IMR-90 (cell line): Measurements from ENCODE around the gene HORMAD2. TPM values are rescaled to one million over a fixed set of nuclear protein-coding genes. Genes with fewer than 3 reads are reported as not detected.

ENCODE experiments used
- ATAC-seq: fragments of 200-7000 bp; cut with Tn5 transposase; 2 replicates; pipeline ENCODE4 v1.9.1; 2020; ENCODE audit warnings: low read depth, mild to moderate bottlenecking, moderate library complexity
- BruUV-seq: library from RNA; stranded (reverse); fragments of 400-500 nt; replicated peaks from 2 replicates; lab custom pipeline; 2021; lab: Mats Ljungman, UMichigan
- CTCF ChIA-PET: fragments of 300-600 bp; formaldehyde crosslinking; extraction: SDS; loops from one replicate; lab custom pipeline; 2021; ENCODE audit warnings: antibody characterized with exemption; lab: Yijun Ruan, JAX
- POLR2A ChIA-PET: fragments of 300-600 bp; sonication (Branson Sonifier 250); formaldehyde crosslinking; loops from one replicate; lab custom pipeline; 2022; ENCODE audit warnings: antibody characterized with exemption; ENCODE audit not compliant: unreplicated experiment; lab: Charles Lee
- DNase-seq: peaks from one replicate; pipeline ENCODE4 v3.0.0; 2013
- H2AFZ ChIP-seq: replicated peaks from 2 replicates; pipeline ENCODE3; 2013; ENCODE audit warnings: low read length, mild to moderate bottlenecking; ENCODE audit not compliant: poor library complexity
- H2AK5ac ChIP-seq: 2 replicates; pipeline ENCODE4 v1.6.1; 2013; ENCODE audit warnings: low read depth, low read length, inconsistent platforms
- H2AK9ac ChIP-seq: replicated peaks from 2 replicates; pipeline ENCODE3; 2013; ENCODE audit warnings: mild to moderate bottlenecking, low read depth, low read length, moderate library complexity; ENCODE audit not compliant: poor library complexity
- H2BK120ac ChIP-seq: 2 replicates; pipeline ENCODE4 v1.6.1; 2013; ENCODE audit warnings: low read depth, low read length, inconsistent platforms
- H2BK15ac ChIP-seq: 3 replicates; pipeline ENCODE4 v1.6.1; 2013; ENCODE audit warnings: low read depth, low read length, inconsistent platforms
- H2BK20ac ChIP-seq: 2 replicates; pipeline ENCODE4 v1.6.1; 2013; ENCODE audit warnings: low read depth, mild to moderate bottlenecking, inconsistent platforms, low read length, moderate library complexity
- H2BK5ac ChIP-seq: 2 replicates; pipeline ENCODE4 v1.6.1; 2013; ENCODE audit warnings: mild to moderate bottlenecking, low read depth, low read length, inconsistent platforms; ENCODE audit not compliant: poor library complexity, severe bottlenecking
- H3K14ac ChIP-seq: replicated peaks from 2 replicates; pipeline ENCODE4 v1.6.1; 2013; ENCODE audit warnings: low read depth, low read length, inconsistent platforms
- H3K18ac ChIP-seq: 2 replicates; pipeline ENCODE4 v1.6.1; 2013; ENCODE audit warnings: low read depth, low read length, control low read depth
- H3K23ac ChIP-seq: 2 replicates; pipeline ENCODE4 v1.6.1; 2013; ENCODE audit warnings: low read depth, low read length, inconsistent platforms
- H3K27ac ChIP-seq: 2 replicates; pipeline ENCODE4 v1.5.1; 2013; ENCODE audit warnings: mild to moderate bottlenecking, control low read depth, low read length; ENCODE audit not compliant: insufficient read depth
- H3K27me3 ChIP-seq: 2 replicates; pipeline ENCODE4 v1.6.1; 2013; ENCODE audit warnings: low read length; ENCODE audit not compliant: control insufficient read depth, insufficient read depth
- H3K36me3 ChIP-seq: 2 replicates; pipeline ENCODE4 v1.6.1; 2013; ENCODE audit warnings: low read length, mixed read lengths; ENCODE audit not compliant: control insufficient read depth, insufficient read depth
- H3K4ac ChIP-seq: 2 replicates; pipeline ENCODE4 v1.6.1; 2013; ENCODE audit warnings: low read depth, low read length, inconsistent platforms
- H3K4me1 ChIP-seq: 2 replicates; pipeline ENCODE4 v1.6.1; 2013; ENCODE audit warnings: low read length, mixed read lengths; ENCODE audit not compliant: control insufficient read depth, insufficient read depth
- H3K4me2 ChIP-seq: 2 replicates; pipeline ENCODE4 v1.6.1; 2013; ENCODE audit warnings: low read depth, mild to moderate bottlenecking, control low read depth, low read length, moderate library complexity
- H3K4me3 ChIP-seq: 2 replicates; pipeline ENCODE4 v1.5.1; 2013; ENCODE audit warnings: low read depth, mild to moderate bottlenecking, control low read depth, low read length, moderate library complexity; ENCODE audit not compliant: insufficient read depth
- H3K56ac ChIP-seq: 2 replicates; pipeline ENCODE4 v1.6.1; 2013; ENCODE audit warnings: low read length, inconsistent platforms; ENCODE audit not compliant: insufficient read depth; ENCODE audit errors: extremely low read depth
- H3K79me1 ChIP-seq, 2 experiments: 2 replicates each; pipeline ENCODE4 v1.6.1; 2013; ENCODE audit warnings: low read length in 2 of 2, inconsistent platforms in 1 of 2, low read depth in 1 of 2
- H3K9ac ChIP-seq: 2 replicates; pipeline ENCODE4 v1.6.1; 2013; ENCODE audit warnings: low read depth, low read length, control low read depth
- H3K9me1 ChIP-seq: 2 replicates; pipeline ENCODE4 v1.6.1; 2013; ENCODE audit warnings: low read length, inconsistent platforms; ENCODE audit not compliant: insufficient read depth
- H3K9me3 ChIP-seq: 2 replicates; pipeline ENCODE4 v1.6.1; 2013; ENCODE audit warnings: low read length; ENCODE audit not compliant: control insufficient read depth, insufficient read depth
- H4K20me1 ChIP-seq: 2 replicates; pipeline ENCODE4 v1.6.1; 2013; ENCODE audit warnings: low read length, inconsistent platforms; ENCODE audit not compliant: insufficient read depth
- H4K5ac ChIP-seq: 2 replicates; pipeline ENCODE4 v1.6.1; 2013; ENCODE audit warnings: mild to moderate bottlenecking, low read depth, low read length, control low read depth
- H4K8ac ChIP-seq, 2 experiments: 2 replicates each; pipeline ENCODE4 v1.6.1; 2013; ENCODE audit warnings: low read depth in 2 of 2, low read length in 2 of 2, control low read depth in 1 of 2, inconsistent platforms in 1 of 2
- H4K91ac ChIP-seq: 2 replicates; pipeline ENCODE4 v1.6.1; 2013; ENCODE audit warnings: low read depth, low read length, inconsistent platforms; ENCODE audit not compliant: insufficient read depth
- BHLHE40 ChIP-seq: fragments of 150-350 bp; IDR thresholded peaks from 2 replicates; pipeline ENCODE4 v1.6.1; 2016; ENCODE audit warnings: mild to moderate bottlenecking, low read depth, low read length
- CEBPB ChIP-seq: IDR thresholded peaks from 2 replicates; pipeline ENCODE4 v1.6.1; 2012; ENCODE audit warnings: low read depth, low read length, improper control_type of control experiment
- CHD1 ChIP-seq: IDR thresholded peaks from 2 replicates; pipeline ENCODE4 v1.6.1; 2012; ENCODE audit warnings: low read depth, low read length, improper control_type of control experiment
- FOS ChIP-seq: fragments of 150-350 bp; IDR thresholded peaks from 2 replicates; pipeline ENCODE4 v1.6.1; 2016; ENCODE audit warnings: low read depth, low read length
- MAFK ChIP-seq: IDR thresholded peaks from 2 replicates; pipeline ENCODE4 v1.6.1; 2012; ENCODE audit warnings: low read depth, low read length, improper control_type of control experiment
- MAZ ChIP-seq: IDR thresholded peaks from 2 replicates; pipeline ENCODE4 v1.6.1; 2012; ENCODE audit warnings: low read depth, mild to moderate bottlenecking, low read length, improper control_type of control experiment, moderate library complexity, borderline replicate concordance
- MXI1 ChIP-seq: IDR thresholded peaks from 2 replicates; pipeline ENCODE4 v1.6.1; 2012; ENCODE audit warnings: low read depth, mild to moderate bottlenecking, low read length, moderate library complexity, borderline replicate concordance
- NFE2L2 ChIP-seq: fragments of 150-350 bp; IDR thresholded peaks from 2 replicates; pipeline ENCODE4 v1.6.1; 2016; ENCODE audit warnings: low read depth, mild to moderate bottlenecking, low read length
- POLR2A ChIP-seq: IDR thresholded peaks from 2 replicates; pipeline ENCODE4 v1.6.1; 2012; ENCODE audit warnings: mild to moderate bottlenecking, low read depth, low read length
- RCOR1 ChIP-seq: IDR thresholded peaks from 2 replicates; pipeline ENCODE4 v1.6.1; 2012; ENCODE audit warnings: mild to moderate bottlenecking, low read length, improper control_type of control experiment; ENCODE audit not compliant: insufficient replicate concordance
- RFX5 ChIP-seq: IDR thresholded peaks from 2 replicates; pipeline ENCODE4 v1.8.0; 2012; ENCODE audit warnings: low read depth, mild to moderate bottlenecking, low read length, moderate library complexity
- SMC3 ChIP-seq: fragments of 150-350 bp; IDR thresholded peaks from 2 replicates; pipeline ENCODE4 v1.6.1; 2016; ENCODE audit warnings: low read depth, mild to moderate bottlenecking, antibody characterized with exemption, low read length, moderate library complexity
- WGBS, 2 experiments: methylation state at CpG; one replicate each; pipeline versions ENCODE4 v1.1.5 to v1.1.7; 2013; ENCODE audit warnings: missing lambda C conversion rate in 2 of 2; ENCODE audit not compliant: insufficient read length in 1 of 2; ENCODE audit errors: extremely low coverage in 2 of 2; 5-methylcytosine and 5-hydroxymethylcytosine counted together
- dilution Hi-C: fragments of 300-500 bp; cut with HindIII; formaldehyde crosslinking; loops from one replicate; pipeline ENCODE4 v1.14.3; 2018; ENCODE audit warnings: low sequenced_read_pairs; ENCODE audit not compliant: unreplicated experiment
- in situ Hi-C: fragments of 300-500 bp; cut with MboI; formaldehyde crosslinking; loops from 3 replicates; pipeline ENCODE4 v1.14.3; 2019; ENCODE audit warnings: low sequenced_read_pairs, inconsistent platforms, mixed read lengths
- intact Hi-C: fragments of 100-400 bp; cut with micrococcal nuclease; formaldehyde crosslinking; loops from 2 replicates; pipeline ENCODE4 v1.10.0; 2022
- polyA plus RNA-seq, 3 experiments: library from polyadenylated mRNA; depleted of rRNA; stranded (reverse); fragments of >200 nt; gene quantifications; 2 replicates each; pipeline ENCODE4 v1.2.3, GENCODE V29; 2012; ENCODE audit warnings: low replicate concordance in 1 of 3
- total RNA-seq: library from RNA; depleted of rRNA; stranded (reverse); fragments of >200 nt; gene quantifications from 2 replicates; pipeline ENCODE4 v1.2.3, GENCODE V29; 2012
- TF ChIP-seq, protein P1 (sequence below): fragments of 150-350 bp; IDR thresholded peaks from 2 replicates; pipeline ENCODE4 v1.6.1; 2016; ENCODE audit warnings: low read depth, mild to moderate bottlenecking, low read length, moderate library complexity, borderline replicate concordance
- TF ChIP-seq, protein P2 (sequence below): fragments of 150-350 bp; IDR thresholded peaks from 2 replicates; pipeline ENCODE4 v1.6.1; 2017; ENCODE audit warnings: mild to moderate bottlenecking, antibody characterized with exemption, low read length, low read depth
- TF ChIP-seq, protein P3 (sequence below): conservative IDR thresholded peaks from 2 replicates; pipeline ENCODE4 v1.5.1; 2012; ENCODE audit warnings: mild to moderate bottlenecking, low read depth, low read length, improper control_type of control experiment

HORMAD2 gene
- total and polyA plus RNA-seq, 2 of the 4 experiments (the other 2 are of a cell fraction): not detected

DNA sequence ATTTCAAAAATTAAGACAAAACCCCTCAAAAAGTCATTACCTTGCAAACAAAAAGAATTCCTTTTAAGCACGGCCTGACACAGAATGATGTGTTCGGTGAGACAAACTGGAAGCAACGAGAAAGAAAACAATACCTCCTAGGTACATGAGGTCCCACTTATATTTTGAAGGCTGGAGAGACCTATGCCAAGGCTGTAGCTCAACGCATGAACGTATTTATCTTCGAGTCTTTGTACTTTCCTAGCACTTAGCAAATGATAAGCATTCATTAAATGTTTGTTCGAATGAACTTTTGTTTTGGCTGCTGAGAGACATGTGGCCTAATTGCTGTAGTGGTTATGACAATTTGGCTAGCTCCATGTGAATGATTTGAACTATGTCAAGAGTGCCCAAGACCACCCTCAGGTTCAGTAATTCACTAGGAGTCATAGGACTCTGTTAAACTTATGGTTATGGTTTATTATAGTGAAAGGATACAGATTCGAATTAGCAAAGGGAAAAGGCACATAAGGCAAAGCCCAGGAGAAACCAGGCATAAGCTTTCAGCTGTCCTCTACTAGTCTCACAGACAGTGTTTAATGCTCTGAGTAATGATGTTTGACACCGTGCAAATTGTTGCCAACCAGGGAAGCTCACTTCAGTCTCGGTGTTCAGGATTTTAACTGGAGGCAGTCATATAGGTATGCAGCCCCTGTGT lies 26.0 kb upstream of the HORMAD2 start:
- H3K4me1 ChIP-seq: no peaks in the 10 kb centered on the region
- no TSS peak for BruUV-seq
- no peaks in the 10 kb centered on the region for H3K27me3 ChIP-seq
- in situ Hi-C loops: no loop called here
- H3K9me3 ChIP-seq: 0 out of 2 replicates have a peak, but pooled peaks cover 3% of the 10 kb centered on the region
- H2AFZ ChIP-seq: no peak overlapping the region
- H3K4me3 ChIP-seq: no peak overlapping the region
- H2AK9ac ChIP-seq: no peak overlapping the region
- no peak overlapping the region for H2BK20ac ChIP-seq
- no peaks in the 10 kb centered on the region for H4K20me1 ChIP-seq
- H4K5ac ChIP-seq: no peak overlapping the region
- H3K9ac ChIP-seq: no peak overlapping the region
- DNase-seq (no peak), ATAC-seq (no peak)
- no peak overlapping the region for H4K8ac ChIP-seq
- H3K18ac ChIP-seq: no peak overlapping the region
- intact Hi-C loops: no loop called here
- H3K36me3 ChIP-seq: no peaks in the 10 kb centered on the region
- no peak overlapping the region for H3K27ac ChIP-seq
- ChIA-PET POLR2A (no interaction called here), CTCF (interaction anchor here (0.6 kb wide), 1 partner anchor 27 kb away, joined by 10 read pairs; no protein-coding TSS in a partner anchor)
- dilution Hi-C loops: no loop called here
- no peak overlapping the region for H3K56ac ChIP-seq
- no peak overlapping the region for H2BK15ac ChIP-seq
- no peak overlapping the region for H4K91ac ChIP-seq
- H3K9me1 ChIP-seq: no peaks in the 10 kb centered on the region
- H3K4ac ChIP-seq: no peak overlapping the region
- H2AK5ac ChIP-seq: no peak overlapping the region
- H3K14ac ChIP-seq: no peak overlapping the region
- no peak overlapping the region for H2BK120ac ChIP-seq
- WGBS, 2 experiments: 56% methylated on average over 3 of the region's 10 CpGs; no CpG with 5 or more reads in 1 of the 2 experiments
- no peak overlapping the region for H2BK5ac ChIP-seq
- H3K4me2 ChIP-seq: no peak overlapping the region
- H3K79me1 ChIP-seq: no peaks in the 10 kb centered on the region
- no peak overlapping the region for H3K23ac ChIP-seq
- TF ChIP-seq, protein P1, sequence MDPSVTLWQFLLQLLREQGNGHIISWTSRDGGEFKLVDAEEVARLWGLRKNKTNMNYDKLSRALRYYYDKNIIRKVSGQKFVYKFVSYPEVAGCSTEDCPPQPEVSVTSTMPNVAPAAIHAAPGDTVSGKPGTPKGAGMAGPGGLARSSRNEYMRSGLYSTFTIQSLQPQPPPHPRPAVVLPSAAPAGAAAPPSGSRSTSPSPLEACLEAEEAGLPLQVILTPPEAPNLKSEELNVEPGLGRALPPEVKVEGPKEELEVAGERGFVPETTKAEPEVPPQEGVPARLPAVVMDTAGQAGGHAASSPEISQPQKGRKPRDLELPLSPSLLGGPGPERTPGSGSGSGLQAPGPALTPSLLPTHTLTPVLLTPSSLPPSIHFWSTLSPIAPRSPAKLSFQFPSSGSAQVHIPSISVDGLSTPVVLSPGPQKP: no peak
- TF ChIP-seq MAZ: no peak
- TF ChIP-seq BHLHE40: no peak
- TF ChIP-seq SMC3: no peak
- no peak for TF ChIP-seq RFX5
- TF ChIP-seq MAFK: no peak
- no peak for TF ChIP-seq MXI1
- TF ChIP-seq, protein P2, sequence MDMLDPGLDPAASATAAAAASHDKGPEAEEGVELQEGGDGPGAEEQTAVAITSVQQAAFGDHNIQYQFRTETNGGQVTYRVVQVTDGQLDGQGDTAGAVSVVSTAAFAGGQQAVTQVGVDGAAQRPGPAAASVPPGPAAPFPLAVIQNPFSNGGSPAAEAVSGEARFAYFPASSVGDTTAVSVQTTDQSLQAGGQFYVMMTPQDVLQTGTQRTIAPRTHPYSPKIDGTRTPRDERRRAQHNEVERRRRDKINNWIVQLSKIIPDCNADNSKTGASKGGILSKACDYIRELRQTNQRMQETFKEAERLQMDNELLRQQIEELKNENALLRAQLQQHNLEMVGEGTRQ: no peak
- no peak for TF ChIP-seq NFE2L2
- no peak for TF ChIP-seq FOS
- TF ChIP-seq, protein P3, sequence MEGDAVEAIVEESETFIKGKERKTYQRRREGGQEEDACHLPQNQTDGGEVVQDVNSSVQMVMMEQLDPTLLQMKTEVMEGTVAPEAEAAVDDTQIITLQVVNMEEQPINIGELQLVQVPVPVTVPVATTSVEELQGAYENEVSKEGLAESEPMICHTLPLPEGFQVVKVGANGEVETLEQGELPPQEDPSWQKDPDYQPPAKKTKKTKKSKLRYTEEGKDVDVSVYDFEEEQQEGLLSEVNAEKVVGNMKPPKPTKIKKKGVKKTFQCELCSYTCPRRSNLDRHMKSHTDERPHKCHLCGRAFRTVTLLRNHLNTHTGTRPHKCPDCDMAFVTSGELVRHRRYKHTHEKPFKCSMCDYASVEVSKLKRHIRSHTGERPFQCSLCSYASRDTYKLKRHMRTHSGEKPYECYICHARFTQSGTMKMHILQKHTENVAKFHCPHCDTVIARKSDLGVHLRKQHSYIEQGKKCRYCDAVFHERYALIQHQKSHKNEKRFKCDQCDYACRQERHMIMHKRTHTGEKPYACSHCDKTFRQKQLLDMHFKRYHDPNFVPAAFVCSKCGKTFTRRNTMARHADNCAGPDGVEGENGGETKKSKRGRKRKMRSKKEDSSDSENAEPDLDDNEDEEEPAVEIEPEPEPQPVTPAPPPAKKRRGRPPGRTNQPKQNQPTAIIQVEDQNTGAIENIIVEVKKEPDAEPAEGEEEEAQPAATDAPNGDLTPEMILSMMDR: no peak
- no peak for TF ChIP-seq CHD1
- no peak for TF ChIP-seq POLR2A
- TF ChIP-seq CEBPB: no peak
- no peak for TF ChIP-seq RCOR1
